ENCODE data around the gene SP1. TPM values are rescaled to one million over a fixed set of nuclear protein-coding genes. Genes with fewer than 3 reads are reported as not detected.

SP1 gene
- total and polyA plus RNA-seq, 9 of the 15 experiments (the other 6 are each of a cell fraction or from before 2014, with no cell fraction given): 8.0 to 65.5 (median 41.6) TPM

GRCh38 chr12:53431187-53431586, 51.2 kb downstream of the SP1 start:
- Histone ChIP-seq H3K79me2 (ENCODE audit: control insufficient read depth, insufficient read depth, low read length) (peaks cover 1% of the 10 kb centered on the region; the same call in 2 of the 3 replicates), H3K4me3 (no peak overlapping the region), H3K9me1 (ENCODE audit: control insufficient read depth, insufficient read depth, low read length) (no peaks in the 10 kb centered on the region), H3K9me3 (replicated peaks; ENCODE audit: control insufficient read depth, insufficient read depth, low read depth, low read length) (no peaks in the 10 kb centered on the region), H3K9ac (ENCODE audit: insufficient read depth in 1 of 2, low read depth in 2 of 2, low read length in 2 of 2) (0 out of 4 replicates have a peak overlapping the region, but pooled peaks of 1 of the 2 experiments have one; percentile 55), H3K36me3 (ENCODE audit: control insufficient read depth, insufficient read depth, low read length) (peaks cover 36% of the 10 kb centered on the region; the same call in 2 of the 3 replicates), H2AFZ (ENCODE audit: low read depth, low read length) (no peak overlapping the region), H4K20me1 (replicated peaks; ENCODE audit: control insufficient read depth, insufficient read depth, low read length) (no peaks in the 10 kb centered on the region), H3K27me3 (ENCODE audit: control insufficient read depth in 2 of 2, insufficient read depth in 2 of 2, low read length in 2 of 2) (no peaks in the 10 kb centered on the region), H3K4me1 (replicated peaks in 1 of 2; ENCODE audit: control insufficient read depth in 2 of 2, insufficient read depth in 2 of 2, low read length in 2 of 2) (peaks cover 3 to 9% of the 10 kb centered on the region in 2 experiments; a peak in 4 of 5 replicates), H3K27ac (ENCODE audit: extremely low read depth, low read depth, low read length) (no peak overlapping the region), H3K4me2 (ENCODE audit: insufficient read depth, low read length) (no peak overlapping the region)
- 52% methylated on average over 7 of the region's 7 CpGs for WGBS (ENCODE audit: insufficient coverage, low coverage, missing lambda C conversion rate)
- no TSS peak for BruUV-seq (replicated peaks)
- in situ Hi-C loops (cut with MboI): no loop called here
- ChIA-PET POLR2A (interaction anchor here (0.5 to 1.0 kb wide), 3 partner anchors 10 to 59 kb away, joined by 3 to 4 read pairs (median 4); partner anchors contain the start of gene PRR13), CTCF (ENCODE audit: low intra/inter-chr PET ratio) (no interaction called here)
- no peak for DNase-seq (ENCODE audit: extremely low read depth in 1 of 4, low spot score in 3 of 4)
- FAIRE-seq: no peak
- intact Hi-C loops (cut with micrococcal nuclease): no loop called here
- TF ChIP-seq DPF2 (IDR thresholded peaks at IDR 0.05) (no peak), RNF2 (IDR thresholded peaks at IDR 0.05) (no peak), SREBF2 (CRISPR knock-in tag; IDR thresholded peaks at IDR 0.05) (no peak), NFE2L1 (tag; IDR thresholded peaks at IDR 0.05; ENCODE audit: borderline replicate concordance, low read depth) (no peak), TOE1 (IDR thresholded peaks at IDR 0.05; ENCODE audit: borderline replicate concordance) (no peak), TOE1 (CRISPR knock-in tag; IDR thresholded peaks at IDR 0.05; ENCODE audit: borderline replicate concordance, low read depth) (no peak), NCOR1 (IDR thresholded peaks at IDR 0.05) (no peak), RNF219 (CRISPR knock-in tag; IDR thresholded peaks at IDR 0.05) (no peak), SMAD3 (CRISPR knock-in tag; conservative IDR thresholded peaks at IDR 0.05) (no peak), XRCC5 (IDR thresholded peaks at IDR 0.05; ENCODE audit: low read depth, low read length) (no peak), ETV1 (tag; conservative IDR thresholded peaks at IDR 0.05; ENCODE audit: low read depth) (no peak)
- TF ChIP-seq, protein P1, sequence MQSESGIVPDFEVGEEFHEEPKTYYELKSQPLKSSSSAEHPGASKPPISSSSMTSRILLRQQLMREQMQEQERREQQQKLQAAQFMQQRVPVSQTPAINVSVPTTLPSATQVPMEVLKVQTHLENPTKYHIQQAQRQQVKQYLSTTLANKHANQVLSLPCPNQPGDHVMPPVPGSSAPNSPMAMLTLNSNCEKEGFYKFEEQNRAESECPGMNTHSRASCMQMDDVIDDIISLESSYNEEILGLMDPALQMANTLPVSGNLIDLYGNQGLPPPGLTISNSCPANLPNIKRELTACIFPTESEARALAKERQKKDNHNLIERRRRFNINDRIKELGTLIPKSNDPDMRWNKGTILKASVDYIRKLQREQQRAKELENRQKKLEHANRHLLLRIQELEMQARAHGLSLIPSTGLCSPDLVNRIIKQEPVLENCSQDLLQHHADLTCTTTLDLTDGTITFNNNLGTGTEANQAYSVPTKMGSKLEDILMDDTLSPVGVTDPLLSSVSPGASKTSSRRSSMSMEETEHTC (IDR thresholded peaks at IDR 0.05): no peak
- TF ChIP-seq, protein P2, sequence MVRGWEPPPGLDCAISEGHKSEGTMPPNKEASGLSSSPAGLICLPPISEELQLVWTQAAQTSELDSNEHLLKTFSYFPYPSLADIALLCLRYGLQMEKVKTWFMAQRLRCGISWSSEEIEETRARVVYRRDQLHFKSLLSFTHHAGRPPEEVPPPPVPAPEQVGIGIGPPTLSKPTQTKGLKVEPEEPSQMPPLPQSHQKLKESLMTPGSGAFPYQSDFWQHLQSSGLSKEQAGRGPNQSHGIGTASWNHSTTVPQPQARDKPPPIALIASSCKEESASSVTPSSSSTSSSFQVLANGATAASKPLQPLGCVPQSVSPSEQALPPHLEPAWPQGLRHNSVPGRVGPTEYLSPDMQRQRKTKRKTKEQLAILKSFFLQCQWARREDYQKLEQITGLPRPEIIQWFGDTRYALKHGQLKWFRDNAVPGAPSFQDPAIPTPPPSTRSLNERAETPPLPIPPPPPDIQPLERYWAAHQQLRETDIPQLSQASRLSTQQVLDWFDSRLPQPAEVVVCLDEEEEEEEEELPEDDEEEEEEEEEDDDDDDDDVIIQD (CRISPR knock-in tag; IDR thresholded peaks at IDR 0.05): no peak
- TF ChIP-seq, protein P3, sequence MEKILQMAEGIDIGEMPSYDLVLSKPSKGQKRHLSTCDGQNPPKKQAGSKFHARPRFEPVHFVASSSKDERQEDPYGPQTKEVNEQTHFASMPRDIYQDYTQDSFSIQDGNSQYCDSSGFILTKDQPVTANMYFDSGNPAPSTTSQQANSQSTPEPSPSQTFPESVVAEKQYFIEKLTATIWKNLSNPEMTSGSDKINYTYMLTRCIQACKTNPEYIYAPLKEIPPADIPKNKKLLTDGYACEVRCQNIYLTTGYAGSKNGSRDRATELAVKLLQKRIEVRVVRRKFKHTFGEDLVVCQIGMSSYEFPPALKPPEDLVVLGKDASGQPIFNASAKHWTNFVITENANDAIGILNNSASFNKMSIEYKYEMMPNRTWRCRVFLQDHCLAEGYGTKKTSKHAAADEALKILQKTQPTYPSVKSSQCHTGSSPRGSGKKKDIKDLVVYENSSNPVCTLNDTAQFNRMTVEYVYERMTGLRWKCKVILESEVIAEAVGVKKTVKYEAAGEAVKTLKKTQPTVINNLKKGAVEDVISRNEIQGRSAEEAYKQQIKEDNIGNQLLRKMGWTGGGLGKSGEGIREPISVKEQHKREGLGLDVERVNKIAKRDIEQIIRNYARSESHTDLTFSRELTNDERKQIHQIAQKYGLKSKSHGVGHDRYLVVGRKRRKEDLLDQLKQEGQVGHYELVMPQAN (IDR thresholded peaks at IDR 0.05; ENCODE audit: borderline replicate concordance): no peak
- no peak for ATAC-seq
